Activated CD4-positive, alpha-beta T cell treated with anti-CD3 and anti-CD28 coated beads for 4 hours (primary cell): ENCODE measurements around the gene ATP6V0B.

Experiments used
- DNase-seq, 2 donors: peaks; one replicate each; pipeline ENCODE4 v3.0.0-alpha.2; 2020

Gene ATP6V0B

DNA sequence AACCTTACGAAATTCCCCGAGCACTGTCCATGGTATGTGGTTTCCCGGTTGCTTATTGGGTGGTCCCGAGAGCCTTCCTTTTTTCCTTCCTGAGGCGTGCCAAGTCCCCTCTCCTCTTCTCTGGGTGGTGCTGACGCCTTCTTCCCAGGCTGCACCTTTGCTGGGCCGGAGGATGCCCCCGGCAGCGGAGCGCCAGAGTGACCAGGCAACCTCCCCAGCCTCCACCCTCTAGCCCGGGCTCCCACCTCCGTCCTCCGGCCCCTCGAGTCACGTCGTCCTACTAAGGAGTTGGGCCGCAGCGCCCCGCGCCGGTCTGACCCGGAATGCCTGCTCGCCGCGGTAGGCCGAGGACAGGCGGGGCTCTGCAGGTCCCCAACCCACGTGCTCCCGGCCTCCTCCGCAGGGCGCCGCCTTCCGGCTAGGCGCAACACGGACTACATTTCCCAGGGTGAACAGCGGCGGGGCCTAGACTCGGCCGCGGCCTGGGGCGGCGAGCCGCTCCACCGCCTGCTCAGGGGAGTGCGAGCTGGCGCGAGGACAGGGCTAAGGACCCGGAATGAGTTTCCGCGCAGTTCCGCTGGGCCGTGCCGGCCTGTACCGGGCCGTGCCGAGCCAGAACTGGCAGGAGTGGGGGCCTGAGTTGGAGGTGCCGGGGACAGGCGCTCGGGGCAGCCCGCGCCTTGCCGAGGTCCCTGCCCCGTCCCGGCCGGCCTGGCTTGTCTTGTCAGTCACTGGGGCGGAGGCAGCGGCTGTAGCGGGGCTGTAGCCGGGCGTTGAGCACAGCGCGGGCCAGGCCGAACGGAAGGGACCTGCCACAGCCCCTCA is 28.3 kb upstream of the ATP6V0B start, which contains the start of gene IPO13:
TSS of gene IPO13 (plus strand) at position 715 of the 825 bp plus-strand sequence. CDS start 651 bp downstream, outside the sequence.
- DNase-seq: peak; percentile 94 to 96

DNA sequence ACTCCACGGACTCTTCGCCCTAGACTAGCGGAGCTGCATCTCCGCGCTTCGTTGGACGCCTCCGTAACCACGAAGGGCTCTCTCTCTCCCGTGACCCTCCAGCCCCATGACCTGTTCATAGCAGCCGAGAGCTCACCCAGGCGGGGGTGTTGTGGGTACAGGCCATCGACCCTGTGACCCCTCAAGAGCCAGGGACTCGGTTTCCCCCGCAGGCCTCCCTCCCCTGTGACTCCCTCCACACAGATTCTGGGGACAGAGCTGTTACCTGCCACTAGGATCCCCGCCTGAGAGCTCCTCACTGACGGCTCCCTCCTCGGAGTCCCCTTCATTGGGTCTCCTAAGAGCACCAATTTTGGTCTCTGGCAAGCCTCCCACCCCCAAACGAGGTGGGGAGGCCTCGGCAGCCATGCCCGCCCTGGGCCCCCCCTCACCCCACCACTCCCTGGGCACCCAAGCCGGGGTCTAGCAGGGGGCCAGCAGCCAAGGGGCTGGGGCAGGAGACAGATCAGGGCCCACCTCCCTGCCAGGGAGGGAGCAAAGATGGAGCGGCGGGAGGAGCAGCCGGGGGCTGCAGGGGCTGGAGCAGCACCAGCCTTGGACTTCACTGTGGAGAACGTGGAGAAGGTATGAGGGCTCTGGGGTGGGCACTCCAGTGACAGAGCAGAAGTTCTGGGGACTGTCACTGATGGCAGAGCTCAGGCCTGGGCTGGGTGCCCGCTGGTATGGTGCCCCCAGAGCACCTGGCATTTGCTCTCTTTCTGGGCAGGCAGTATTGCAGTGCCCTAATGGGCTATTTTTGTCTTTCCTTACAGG is 27.5 kb upstream of the ATP6V0B start:
- DNase-seq: no peak

DNA sequence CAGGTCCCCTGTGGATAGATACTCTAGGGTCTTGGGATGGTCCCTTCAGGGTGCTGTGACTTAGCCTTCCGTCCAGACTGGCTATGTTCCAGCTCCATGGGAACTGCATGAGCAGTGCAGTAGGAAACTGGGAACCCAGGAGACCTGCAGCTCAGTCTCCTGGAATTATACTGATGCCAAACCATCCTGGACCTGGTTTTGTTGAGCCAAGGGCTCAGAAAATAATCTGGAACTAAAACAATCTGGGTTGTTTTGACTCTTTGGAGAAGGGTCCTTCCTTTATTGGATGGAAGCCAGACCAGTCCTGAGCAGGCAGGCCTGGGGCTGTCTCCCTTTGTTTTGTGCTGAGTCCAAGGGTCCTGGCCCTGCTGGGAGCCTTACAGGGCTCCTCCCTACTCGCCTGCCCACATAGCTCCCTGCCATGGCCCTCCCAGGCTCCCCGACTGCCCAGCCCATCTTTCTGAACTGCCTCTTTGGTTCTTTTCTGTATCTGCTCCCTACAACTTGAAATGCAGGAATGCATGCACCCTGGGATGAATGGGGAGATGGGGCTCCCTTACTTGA is 26.8 kb upstream of the ATP6V0B start:
- no peak for DNase-seq

DNA sequence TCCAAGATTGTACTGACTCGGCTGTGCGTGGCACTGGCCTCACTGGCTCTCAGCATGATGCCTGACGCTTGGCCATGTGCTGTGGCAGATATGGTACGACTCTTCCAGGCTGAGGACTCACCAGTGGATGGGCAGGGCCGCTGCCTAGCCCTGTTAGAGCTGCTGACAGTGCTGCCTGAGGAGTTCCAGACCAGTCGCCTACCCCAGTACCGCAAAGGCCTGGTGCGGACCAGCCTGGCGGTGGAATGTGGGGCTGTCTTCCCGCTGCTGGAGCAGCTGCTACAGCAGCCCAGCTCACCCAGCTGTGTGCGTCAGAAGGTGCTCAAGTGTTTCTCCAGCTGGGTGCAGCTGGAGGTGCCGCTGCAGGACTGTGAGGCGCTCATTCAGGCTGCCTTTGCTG is 25.1 kb upstream of the ATP6V0B start:
- DNase-seq: no peak

DNA sequence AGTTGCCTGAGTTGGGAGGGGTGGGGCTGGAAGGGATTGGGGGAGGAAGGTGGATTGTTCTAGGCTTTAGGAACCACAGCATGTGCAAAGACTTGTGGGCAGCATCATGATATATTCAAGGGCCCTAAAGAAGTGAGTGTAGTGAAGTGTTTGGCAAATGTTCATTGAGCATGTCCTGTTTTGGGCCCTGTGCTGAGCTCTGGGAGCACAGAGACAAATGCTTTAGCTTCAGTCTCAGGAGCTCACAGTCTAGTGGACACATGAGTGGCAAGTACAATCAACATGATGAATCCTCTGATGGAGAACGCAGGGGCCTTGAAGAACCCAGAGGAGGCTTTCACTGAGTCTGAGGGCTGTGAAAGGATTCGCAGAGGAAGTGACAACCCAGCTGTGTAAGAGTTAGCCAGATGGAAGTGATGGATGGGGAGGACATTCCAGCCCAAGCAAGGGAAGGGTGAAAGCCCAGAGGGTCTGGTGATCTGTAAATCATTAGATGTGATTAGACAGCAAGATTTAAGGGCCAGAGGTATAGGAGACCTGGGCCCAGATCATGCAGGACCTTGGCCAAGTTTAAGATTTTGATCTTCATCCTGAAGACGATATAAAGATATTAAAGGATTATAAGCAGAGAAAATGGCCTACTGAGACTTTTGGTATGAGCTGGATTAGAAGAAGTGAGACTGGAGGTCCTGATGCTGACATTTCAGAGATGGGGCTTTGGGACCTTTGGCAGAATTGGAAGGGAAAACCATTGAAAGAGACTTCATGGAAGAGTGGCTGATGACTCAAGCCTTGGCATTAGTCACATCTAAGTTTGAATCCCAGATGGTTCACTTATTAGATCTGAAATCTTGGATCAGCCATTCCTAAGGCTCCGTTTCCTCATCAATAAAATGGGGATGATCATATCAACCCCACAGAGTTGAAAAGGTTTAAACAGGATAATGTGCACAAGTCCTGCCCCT is 23.5 kb upstream of the ATP6V0B start:
- no peak for DNase-seq

DNA sequence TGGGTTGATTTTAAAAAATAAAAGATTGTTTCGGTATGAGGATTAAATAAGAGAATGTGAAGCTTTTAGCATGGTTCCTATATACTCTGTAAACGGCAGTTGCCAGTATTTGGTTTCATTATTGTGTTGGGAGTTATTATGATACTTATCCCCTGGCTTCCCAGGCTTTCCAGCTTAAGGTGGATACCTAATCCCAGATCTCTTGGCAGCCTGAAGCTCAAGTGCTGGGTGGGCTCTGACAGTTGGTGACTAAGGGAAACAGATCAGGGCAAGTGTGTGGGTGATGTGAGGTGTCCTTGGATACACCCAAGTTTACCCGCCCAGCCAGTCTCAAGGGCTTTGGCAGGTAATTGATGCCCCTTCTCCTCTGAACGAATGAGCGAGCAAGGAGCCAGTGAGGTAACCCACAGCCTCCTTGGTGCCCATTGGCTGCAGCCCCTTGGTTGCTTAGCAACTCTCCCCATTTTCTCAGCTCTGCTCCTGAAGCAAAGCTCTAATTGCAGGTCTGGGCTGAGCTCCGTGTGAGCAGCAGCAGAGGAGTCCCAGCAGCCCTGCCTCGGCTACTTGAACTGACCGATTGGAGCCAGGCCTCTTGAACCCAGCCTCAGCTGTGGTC is 21.9 kb upstream of the ATP6V0B start:
- no peak for DNase-seq

DNA sequence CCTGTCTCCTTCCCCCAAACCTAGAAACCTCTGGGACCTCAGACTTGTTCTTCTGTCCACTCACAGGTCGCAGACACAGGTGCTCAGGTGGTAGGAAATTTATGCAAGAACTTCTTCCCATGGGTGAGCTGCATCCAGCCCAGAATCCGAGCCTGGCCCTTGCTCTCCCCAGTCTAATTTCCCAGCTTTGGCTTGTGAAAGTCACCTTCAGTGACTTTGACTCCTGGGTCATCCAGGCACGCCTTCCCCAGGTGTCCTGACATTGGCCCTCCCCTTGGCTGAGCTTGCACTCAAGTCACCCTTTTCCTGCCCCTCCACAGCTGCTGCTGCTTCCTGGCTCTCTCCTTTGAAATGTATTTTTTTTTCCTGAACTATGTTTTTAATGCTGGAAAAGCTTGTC is 21.4 kb upstream of the ATP6V0B start:
- DNase-seq: no peak

DNA sequence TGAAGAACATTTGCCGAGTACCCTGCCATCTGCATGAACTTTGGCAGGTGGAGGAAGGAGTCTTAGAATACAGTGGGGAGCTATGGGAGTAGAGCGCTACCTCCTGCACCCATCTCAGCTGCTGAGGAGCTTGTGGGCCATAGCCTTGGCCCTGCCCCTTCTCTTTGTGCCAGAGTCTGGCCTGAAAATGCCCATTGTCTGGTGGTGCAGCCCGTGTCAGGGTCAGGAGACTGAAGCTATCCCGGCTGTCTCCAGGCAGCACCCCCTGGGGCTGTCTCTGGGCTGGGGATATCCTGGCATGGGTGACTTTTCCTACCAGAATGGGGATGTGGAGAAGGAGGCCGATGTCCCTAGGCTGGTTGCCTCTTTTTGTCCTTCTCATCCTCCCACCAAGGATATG is 20.7 kb upstream of the ATP6V0B start:
- DNase-seq: no peak

DNA sequence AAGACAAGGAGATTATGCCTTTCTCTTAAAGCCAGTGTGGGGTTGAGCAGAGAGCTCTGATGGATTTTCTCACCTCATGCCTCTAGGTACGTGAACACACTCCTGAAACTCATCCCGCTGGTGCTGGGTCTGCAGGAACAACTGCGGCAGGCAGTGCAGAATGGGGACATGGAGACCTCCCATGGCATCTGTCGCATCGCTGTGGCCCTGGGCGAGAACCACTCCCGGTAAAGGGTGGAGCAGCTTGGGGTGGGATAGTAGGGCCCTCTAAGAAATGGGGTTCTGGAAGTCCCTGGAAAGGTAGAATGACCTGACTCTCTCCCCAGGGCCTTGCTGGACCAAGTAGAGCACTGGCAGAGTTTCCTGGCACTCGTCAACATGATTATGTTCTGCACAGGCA is 18.5 kb upstream of the ATP6V0B start:
- no peak for DNase-seq

DNA sequence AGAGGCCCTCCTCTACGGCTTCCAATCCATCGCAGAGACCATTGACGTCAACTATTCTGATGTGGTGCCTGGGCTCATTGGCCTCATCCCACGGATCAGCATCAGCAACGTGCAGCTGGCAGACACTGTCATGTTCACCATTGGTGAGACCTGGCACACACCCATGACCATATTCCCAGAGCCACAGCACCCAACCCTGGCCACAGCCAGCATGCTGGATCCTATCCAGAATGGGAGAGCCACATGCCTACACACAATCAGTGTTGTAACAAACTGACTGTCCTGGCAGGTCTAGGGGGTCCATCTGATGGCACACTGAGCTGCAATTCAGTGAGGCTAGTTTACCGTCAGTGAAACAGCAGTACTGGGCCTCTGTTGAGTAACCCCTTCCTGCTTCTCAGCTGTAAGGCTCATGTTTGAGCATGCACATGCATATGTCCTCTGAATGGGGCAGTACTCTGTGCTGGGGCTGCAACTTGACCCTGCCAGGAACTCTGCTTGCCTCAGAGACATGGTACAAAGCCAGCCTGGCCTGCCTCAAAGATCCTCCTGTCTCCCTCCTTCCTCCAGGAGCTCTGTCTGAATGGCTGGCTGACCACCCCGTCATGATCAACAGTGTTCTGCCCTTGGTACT is 17.2 kb upstream of the ATP6V0B start:
- DNase-seq: no peak

DNA sequence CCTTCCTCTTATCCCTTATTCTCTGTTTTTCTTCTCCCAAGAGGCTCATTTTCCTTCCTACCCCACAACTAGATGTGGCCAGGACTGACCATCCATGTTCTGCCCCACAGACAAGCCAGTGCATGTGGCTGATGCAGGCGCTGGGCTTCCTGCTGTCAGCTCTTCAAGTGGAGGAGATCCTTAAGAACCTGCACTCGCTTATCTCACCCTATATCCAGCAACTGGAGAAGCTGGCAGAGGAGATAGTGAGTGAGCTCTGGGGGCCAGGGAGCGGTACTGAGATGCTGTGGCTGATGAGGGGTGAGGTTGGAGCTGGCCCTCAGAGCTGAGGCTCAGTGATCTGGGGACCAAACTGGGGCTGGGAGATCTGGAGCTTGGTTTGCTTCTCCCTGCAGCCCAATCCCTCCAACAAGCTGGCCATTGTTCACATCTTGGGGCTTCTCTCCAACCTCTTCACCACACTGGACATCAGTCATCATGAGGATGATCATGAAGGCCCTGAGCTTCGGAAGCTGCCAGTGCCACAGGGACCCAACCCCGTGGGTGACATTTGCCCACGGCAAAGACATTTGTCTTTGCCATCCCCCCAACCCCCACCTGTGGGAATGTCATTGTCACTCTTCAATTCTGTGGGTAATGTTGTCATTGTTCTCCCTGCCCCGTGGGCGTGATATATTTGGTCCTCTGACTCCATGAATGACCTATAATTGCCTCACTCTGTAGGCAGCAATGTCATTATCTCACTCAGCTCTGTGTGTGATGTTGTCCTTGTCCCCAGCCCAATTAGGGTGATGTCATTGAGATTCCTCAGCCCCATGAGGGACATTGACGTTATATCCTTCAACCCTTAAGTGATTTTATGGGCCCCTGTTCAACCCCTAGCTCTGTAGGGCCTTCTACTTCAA is 16.2 kb upstream of the ATP6V0B start:
- no peak for DNase-seq

DNA sequence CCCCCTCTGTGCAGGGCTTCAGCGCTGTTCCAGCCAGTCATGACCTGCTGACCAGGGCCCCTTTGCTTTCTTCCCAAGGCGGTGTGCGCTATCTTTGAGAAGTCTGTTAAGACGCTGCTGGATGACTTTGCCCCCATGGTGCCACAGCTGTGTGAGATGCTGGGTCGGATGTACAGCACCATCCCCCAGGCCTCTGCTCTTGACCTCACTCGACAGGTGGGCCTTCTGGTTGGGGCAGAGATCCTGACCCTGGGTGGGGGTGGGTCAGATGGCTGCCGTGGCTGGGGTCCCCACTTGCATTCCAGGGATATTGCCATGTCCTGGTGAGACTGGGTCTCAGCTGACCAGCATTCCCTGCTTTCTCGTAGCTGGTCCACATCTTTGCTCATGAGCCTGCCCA is 14.0 kb upstream of the ATP6V0B start:
- no peak for DNase-seq

DNA sequence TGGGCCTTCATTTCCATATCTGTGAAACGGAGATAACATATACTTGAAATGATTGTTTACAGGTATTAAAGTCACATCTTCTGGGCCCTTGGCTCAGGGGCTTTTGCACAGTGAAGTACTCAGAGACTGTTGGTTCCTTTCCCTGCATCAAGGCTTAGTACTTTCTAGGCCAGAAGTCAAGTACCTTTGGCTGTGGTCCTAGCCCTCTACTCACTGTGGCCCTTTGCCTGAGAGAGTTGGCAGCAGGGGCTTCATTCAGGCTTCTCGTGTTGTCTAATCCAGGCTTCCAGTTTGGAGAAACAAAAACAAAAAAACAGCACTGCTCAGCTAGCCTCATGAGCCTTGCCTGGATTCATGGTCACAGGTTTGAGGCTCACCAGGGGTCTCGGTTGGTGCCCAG is 13.1 kb upstream of the ATP6V0B start:
- DNase-seq: no peak

DNA sequence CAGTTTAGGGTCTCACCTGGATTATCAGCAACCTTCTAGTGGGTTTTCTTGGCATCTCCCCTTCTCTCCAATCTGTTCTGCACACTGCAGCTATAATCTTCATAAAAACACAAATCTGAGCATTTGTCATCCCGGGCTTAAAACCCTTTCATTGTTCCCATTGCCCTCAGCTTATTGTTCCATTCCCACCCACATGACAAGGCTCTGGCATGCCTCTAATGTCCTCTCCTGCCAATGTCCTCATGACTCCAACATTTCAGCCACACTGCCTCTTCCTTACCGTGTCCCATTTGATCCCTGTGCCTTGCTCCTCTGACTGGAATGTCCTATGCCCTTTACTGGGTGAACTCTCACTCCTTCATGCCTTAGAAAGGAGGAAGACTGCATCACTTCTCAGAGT is 12.4 kb upstream of the ATP6V0B start:
- DNase-seq: no peak

DNA sequence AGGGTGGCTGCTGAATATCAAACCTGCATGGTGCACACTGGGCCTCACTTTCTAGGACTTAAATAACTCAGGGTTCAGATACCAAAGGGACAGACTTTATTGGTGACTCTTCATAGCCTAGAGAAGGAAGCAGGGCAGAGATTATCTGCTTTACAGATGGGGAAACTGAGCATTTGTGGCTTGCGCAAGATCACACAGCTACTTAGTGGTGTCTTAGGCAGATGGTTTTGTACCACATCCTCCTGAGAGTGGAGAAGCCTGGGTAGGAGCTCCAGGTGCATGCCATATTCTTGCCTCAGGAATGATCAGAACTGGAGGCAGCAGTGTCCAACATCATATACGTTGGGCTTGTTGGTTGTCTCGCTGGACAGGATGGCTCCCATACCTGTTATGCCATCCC is 11.8 kb upstream of the ATP6V0B start:
- DNase-seq: no peak

DNA sequence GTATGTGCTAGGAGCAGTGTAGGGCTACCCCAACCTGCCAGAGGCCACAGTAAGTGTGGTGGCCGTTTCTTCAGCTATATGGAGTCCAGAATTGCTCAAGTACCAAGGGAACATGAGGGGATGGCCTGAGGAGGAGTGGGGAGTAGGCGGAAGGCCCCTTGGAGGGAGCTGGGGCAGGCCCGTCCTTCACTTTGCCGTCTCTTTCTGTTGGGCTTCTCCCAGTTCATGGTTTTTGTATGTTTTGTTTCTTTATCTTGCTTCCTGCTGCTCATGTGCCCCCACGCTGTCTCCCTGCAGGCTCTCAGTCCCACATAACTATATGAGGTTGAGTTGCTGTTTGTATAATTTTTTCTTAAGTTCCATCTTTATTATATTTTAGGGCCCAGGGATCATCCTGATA is 10.9 kb upstream of the ATP6V0B start:
- DNase-seq: no peak

DNA sequence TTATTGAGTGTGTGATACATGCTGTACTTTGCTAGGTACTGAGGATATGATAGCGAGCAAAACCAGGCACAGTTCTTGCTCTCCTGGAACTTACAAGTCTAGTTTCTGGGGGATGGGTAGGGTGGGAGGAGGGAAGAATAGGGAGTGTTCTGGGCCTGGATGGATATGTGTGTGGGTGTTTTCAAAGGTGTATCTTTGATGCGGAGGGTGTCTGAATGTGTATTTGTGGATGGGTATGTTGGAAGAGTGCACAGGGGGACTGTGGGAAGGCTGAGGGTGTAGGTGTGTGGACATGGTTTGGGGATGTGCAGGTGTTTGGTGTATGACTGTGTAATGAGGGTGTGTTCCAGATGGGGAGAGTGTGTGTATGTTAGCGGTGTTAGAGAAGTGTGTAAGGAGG is 9.4 kb upstream of the ATP6V0B start:
- no peak for DNase-seq

DNA sequence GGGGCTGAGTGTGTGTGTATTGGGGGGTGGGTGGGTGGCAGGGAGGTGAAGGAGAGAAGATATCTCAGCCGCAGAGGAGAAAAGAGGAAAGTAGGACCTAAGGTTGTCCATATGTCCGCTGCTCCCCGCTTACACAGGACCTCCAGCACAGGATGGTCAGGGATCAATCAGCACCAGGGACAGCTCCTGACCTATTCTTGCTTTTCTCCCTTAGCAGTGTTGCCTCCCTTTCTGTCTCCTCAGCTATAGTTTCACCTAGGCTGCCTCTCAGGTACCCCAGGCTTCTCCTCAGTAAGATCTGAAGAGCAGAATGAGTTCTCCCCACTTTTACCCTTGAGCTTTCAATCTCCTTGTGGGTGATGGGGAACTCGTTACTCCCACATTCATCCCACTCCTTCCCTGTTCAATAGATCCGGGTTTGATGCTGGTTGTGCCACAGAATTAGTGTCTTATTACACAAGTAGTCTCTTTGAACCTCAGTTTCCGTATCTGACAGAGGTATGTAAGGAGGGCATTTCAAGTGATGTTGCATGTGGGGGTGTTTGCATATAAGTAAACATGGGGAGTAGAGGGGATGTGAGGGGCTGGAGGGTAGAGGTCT is 6.3 kb upstream of the ATP6V0B start:
- DNase-seq: no peak

DNA sequence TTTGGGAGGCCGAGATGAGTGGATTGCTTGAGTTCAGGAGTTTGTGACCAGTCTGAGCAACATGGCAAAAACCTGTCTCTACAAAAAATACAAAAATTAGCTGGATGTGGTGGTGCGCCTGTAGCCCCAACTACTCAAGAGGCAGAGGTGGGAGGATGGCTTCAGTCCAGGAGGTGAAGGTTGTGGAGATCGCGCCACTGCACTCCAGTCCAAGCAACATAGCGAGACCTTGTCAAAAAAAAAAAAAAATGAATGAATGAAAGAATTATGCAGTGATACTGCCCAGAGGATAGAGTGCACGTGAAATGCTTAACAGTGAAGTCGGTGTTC is 5.4 kb upstream of the ATP6V0B start:
- DNase-seq: no peak

DNA sequence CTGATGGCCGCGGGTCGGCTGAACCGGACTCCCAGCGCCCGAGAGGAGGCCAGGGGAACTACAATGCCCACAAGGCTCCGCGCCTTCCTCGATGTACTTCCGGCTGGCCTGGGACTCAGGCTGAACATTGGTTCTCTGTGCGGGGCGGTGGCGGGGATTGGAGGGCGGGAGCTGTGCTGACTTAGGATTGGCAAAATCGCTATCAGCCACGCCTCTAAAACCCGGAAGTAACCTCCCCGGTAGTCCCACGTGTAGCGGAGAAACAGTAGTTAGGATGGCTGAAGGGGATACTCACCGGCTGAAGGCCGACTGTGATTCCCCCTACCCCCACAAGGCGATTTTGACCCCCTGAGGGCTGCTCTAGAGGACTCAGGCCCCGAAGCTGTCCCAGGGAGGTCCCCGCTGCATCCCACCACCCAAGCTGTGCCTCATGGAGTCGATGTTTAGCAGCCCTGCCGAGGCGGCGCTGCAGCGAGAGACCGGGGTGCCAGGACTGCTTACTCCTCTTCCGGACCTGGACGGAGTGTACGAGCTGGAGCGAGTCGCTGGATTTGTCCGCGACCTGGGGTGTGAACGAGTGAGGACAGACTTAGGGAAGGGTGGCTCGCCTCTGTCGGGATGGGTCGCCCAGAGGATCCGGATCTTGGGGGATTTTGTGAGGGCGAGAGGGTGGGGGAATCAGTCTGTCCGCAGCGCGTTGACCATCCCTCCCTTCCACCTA is 4.9 kb upstream of the ATP6V0B start, which contains the start of gene DPH2:
TSS of gene DPH2 (plus strand) at position 265 of the 721 bp plus-strand sequence. CDS start at position 431, 166 bp downstream.
- DNase-seq: peak; percentile 95 to 96
